Muscle of back (tissue), 13 donors: ENCODE measurements around the gene ARL4D. TPM values are rescaled to one million over a fixed set of nuclear protein-coding genes. Genes with fewer than 3 reads are reported as not detected.
"Not testable (repeated sequence)": the region's sequence is repeated elsewhere in the genome, so short reads cannot be mapped to it uniquely, and the experiment has no call there.

ENCODE experiments used
- DNase-seq, 3 donors: peaks; one replicate each; pipeline versions ENCODE4 v3.0.0 to v3.0.0-alpha.2; 2013
- long read RNA-seq, 9 donors: transcript quantifications; one replicate each; lab custom pipeline, GENCODE V29; 2026
- polyA plus RNA-seq, 10 donors: library from polyadenylated mRNA; unstranded; fragments of 120-200 nt; gene quantifications; one replicate each; pipeline ENCODE4 v1.2.1, GENCODE V29; 2013; ENCODE audit not compliant: insufficient read length in 10 of 10

ARL4D gene, protein sequence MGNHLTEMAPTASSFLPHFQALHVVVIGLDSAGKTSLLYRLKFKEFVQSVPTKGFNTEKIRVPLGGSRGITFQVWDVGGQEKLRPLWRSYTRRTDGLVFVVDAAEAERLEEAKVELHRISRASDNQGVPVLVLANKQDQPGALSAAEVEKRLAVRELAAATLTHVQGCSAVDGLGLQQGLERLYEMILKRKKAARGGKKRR
- 10 to 100 TPM in 7 of 10 donors, 1 to 10 TPM in 3; 5.5 to 14.5 (median 11.3) TPM for polyA plus RNA-seq
- long read RNA-seq, donor 1, partial matches to known transcripts = 10 of 14 reads
- long read RNA-seq, donor 1, other reads (novel, unspliced or antisense) = 0 of 14 reads
- long read RNA-seq, donor 2, transcript ARL4D-201 (2 exons, 1,612 nt) = major isoform, 8 of 8 reads
- long read RNA-seq, donor 2, partial matches to known transcripts = 0 of 8 reads
- long read RNA-seq, donor 2, other reads (novel, unspliced or antisense) = 0 of 8 reads
- long read RNA-seq, donor 3 = 0 reads
- long read RNA-seq, donor 4, partial matches to known transcripts = 0 of 3 reads
- long read RNA-seq, donor 4, other reads (novel, unspliced or antisense) = 0 of 3 reads
- long read RNA-seq, donor 5, transcript ARL4D-201 (2 exons, 1,612 nt) = major isoform, 11 of 22 reads
- long read RNA-seq, donor 5, partial matches to known transcripts = 11 of 22 reads
- long read RNA-seq, donor 5, other reads (novel, unspliced or antisense) = 0 of 22 reads
- long read RNA-seq, donor 6, partial matches to known transcripts = 0 of 3 reads
- long read RNA-seq, donor 6, other reads (novel, unspliced or antisense) = 0 of 3 reads
- long read RNA-seq, donor 7, partial matches to known transcripts = 0 of 3 reads
- long read RNA-seq, donor 7, other reads (novel, unspliced or antisense) = 0 of 3 reads
- long read RNA-seq, donor 8, partial matches to known transcripts = 7 of 10 reads
- long read RNA-seq, donor 8, other reads (novel, unspliced or antisense) = 0 of 10 reads
- long read RNA-seq, donor 9 = 0 reads

DNA sequence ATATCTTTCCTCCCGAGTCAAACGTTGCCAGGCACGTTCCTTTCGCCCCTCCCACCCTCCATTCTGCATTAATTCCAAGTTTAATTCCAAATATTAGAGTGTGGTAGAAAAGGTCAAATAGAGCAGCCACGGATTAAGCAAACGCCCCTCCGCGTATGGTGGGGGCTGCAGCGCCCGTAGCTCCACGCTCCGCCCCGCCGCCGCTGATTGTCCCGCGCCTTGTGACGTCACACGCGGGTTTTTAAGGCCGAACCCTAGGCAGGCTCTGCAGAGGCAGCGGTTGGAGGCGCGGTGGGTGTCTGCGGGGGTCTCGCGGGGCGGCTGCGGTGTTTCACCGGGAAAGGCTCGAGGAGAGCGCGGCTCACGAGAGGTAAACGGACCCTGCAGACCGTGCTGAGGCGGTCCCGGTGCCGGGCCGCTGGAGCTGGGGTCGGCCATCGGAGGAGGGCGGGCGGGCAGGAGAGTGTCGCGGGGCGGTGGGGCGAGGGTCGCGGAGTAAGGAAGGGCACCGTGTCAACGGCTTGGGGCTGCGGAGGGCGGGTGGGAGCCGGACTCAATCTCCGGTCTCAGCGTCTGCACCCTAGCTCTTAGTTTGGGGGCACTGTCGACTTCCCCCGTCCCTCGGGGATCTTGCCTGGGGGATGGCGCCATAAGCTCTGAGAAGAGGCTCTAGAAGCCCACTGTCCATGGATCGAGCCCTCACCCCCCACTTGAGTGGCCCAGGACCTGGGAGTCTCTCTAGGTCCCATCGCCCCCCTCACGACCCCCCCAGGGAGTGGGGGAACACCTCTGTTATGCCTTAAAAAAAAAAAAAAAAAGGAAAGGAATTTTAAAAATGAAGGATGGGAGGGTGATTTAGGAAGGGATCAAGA is at the start of gene ARL4D:
Gene ARL4D, plus strand, starts transcription at position 270 of the 872 bp plus-strand sequence. CDS start 740 bp downstream, outside the sequence.
- DNase-seq = peak; percentile 81 to 96 (median 92)

GRCh38 chr17:43349142-43349541 is 49.7 kb upstream of the ARL4D start:
- no peak for DNase-seq

DNA sequence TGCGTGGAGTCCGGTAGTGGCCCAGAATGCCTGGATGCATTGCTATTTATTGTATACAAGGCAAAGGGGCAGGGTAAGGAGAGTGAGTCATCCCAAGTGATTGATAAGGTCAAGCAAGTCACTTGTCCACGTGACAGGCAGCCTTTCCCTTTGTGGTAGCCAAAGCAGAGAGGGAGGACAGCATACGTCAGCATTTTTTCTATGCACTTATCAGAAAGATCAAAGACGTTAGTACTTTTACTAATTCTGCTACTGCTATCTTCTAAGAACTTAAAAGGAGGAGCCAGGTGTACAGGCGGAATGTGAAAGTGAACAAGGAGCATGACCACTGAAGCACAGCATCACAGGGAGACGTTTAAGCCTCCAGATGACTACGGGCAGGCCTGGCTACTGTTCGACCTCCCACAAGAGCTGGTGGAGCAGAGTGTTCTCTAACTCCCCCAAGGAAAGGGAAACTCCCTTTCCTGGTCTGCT is 47.9 kb upstream of the ARL4D start:
- DNase-seq = no peak

- DNase-seq = no peak
These were observed 47.1 kb upstream of the ARL4D start for GRCh38 chr17:43351691-43352090.

GRCh38 chr17:43352579-43353331 is 46.0 kb upstream of the ARL4D start:
- no peak for DNase-seq

- DNase-seq = no peak
These were observed 45.4 kb upstream of the ARL4D start for GRCh38 chr17:43353393-43353792.

DNA sequence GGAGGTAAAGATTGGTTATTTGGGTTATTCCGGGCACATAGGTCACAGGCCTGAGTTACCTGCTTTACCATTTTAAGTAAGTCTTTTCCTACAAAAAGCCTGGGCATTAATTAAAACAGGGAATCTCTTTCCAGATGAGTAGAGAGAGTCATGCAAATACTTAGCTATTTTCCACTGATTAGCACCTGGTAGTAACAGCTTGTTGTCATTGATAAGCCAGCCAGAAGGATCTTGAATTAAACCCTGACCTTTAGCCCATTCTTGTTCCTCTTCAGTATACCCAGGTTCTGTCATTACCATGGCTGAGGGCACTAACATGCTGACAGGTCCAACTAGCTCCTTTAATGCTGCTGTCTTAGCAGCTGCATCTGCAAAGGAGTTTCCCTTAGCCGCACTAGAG is 44.4 kb upstream of the ARL4D start:
- DNase-seq = no peak

- DNase-seq = no peak
These were observed 42.3 kb upstream of the ARL4D start for GRCh38 chr17:43356450-43356849.

DNA sequence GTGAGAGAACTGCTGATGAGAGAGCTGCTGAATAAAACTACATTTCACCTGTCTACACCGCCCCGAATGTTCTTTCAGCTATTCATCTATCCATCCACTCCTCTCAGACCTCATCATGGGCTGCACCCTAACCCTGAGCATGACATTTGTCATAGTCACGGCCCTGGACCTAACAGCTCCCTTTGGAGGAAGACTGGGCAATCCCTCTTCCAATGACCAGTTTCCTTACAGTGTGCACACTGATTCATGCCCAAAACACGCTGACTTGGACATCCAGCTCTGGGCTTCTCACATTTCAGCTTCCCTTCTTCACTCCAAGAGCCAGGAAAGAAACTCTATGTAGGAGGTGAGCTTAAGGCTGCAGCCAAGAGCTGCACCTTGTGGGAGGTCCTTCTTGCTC is 41.8 kb upstream of the ARL4D start:
- peak; percentile 64 to 78 (median 69) for DNase-seq

DNA sequence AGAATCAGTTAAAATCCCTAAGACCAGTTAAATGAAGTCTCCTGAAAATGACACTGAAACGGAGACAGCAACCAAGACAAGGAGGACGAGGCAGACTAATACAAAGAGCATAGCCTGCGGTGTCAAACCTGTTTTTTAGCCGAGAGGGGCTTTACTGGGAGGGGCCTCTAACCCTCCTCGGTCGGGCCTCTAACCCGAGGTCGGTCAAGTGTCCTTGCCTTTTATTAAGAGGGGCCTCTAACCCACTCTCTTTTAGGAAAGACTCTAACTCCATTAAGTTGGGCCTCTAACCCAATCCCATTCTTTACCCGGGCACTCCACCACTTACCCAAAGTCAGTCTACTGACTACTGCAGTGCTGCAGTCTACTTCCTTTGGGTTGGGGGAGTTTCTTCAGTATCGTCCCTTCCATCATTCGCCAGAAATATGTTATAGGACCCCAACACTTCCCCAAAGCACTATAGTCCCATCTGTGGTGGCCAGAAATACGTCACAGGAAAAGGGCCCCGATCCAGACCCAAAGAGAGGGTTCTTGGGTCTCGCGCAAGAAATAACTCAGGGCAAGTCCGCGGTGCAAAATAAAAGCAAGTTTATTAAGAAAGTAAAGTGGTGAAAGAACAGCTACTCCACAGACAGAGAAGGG is 39.2 kb upstream of the ARL4D start:
- no peak for DNase-seq

GRCh38 chr17:43360376-43360738 is 38.4 kb upstream of the ARL4D start:
- DNase-seq = peak; percentile 78 to 91 (median 80)

GRCh38 chr17:43360739-43361505 is 37.9 kb upstream of the ARL4D start:
- DNase-seq = peak; percentile 92 to 98 (median 97)

DNA sequence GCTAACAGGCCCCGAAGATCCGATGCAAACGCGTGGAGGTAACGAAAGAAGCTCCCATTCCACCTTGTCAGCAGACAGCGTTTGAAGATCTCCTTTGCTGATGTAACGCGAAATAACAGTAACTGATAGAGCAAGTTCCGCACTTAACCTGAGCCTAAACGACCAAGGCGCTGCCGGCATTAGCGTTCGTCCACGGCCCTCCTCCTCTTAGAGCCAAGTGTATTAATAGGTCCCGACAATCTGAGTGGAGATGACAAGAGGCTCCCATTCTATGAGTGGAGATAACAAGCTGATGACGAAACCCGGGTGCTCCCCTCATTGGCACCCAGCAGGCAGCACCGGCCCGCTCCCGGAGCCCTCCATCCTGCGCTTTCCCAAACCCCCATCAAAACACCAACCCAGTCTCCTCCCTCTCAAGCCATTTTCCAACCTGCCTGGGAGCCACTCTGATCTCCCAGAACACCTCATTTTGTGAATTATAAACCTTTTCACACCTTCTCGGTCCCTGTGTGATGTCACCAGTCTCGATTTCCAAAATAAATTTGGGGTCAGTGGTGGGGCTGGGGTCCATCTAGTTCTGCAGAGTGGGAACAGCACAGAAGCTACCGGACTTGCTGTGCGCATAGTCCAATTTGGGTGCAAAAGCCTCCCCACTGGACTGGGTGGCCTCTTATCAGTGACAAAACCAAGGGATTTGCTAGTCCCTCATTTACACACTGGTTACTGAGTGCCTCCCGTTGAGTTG is 35.4 kb upstream of the ARL4D start:
- no peak for DNase-seq

- DNase-seq = no peak
These were observed 34.9 kb upstream of the ARL4D start for GRCh38 chr17:43363926-43364285.

DNA sequence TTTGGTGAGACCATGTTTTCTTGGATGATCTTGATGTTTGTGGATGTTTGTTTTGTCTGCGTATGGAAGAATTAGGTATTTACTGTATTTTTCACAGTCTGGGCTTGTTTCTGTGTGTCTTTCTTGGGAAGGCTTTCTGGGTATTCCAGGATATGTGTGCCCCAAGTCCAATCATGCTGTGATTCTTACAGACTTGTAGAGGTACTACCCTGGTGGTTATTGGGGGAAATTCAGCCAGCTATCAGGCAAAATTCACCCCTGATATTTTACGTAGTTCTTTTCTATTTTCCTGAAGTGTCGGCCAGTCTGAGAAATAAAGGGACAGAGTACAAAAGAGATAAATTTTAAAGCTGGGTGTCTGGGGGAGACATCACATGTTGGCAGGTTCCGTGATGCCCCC is 33.4 kb upstream of the ARL4D start:
- no peak for DNase-seq

GRCh38 chr17:43365921-43366320 is 32.9 kb upstream of the ARL4D start:
- DNase-seq = not testable (repeated sequence)

- peak in 1 of 3 donors; percentile 30 for DNase-seq
These were observed 31.7 kb upstream of the ARL4D start for GRCh38 chr17:43366891-43367736.
